ENCODE results near the gene TUBA3E.
"Not testable (repeated sequence)": the region's sequence is repeated elsewhere in the genome, so short reads cannot be mapped to it uniquely, and the experiment has no call there.

The TUBA3E gene

DNA sequence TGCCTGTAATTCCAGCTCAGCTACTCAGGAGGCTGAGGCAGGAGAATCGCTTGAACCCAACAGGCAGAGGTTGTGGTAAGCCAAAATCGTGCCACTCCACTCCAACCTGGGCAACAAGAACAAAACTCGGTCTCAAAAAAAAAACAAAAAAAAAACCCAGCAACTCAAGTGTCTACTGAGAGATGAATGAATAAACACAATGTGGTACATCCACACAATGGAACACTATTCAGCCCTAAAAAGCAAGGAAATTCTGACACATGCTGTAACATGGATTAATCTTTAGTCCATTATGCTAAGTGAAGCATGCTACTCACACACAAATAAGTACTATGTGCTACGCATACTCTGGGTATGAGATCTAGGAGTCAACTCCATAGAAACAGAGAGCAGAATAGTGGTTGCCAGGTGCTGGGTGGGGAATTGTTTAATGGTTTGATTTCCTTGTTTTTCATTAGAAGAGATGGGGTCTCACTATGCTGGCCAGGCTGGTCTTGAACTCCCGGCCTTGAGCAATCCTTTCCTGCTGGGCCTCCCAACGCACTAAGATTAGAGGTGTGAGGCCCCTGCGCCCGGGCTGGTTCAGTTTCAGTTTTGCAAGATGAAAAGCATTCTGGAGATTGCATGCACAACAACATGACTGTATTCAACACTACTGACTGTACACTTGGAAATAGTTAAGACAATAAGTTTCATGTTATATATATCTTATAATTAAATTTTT, 32.8 kb downstream of the TUBA3E start:
- Histone ChIP-seq H3K9me3 (ENCODE audit: low read length) (no peaks in the 10 kb centered on the region), H3K4me1 (ENCODE audit: insufficient read depth, low read length) (no peaks in the 10 kb centered on the region), H2AFZ (ENCODE audit: low read depth, low read length) (no peak overlapping the region), H3K27me3 (ENCODE audit: insufficient read depth, low read length) (no peaks in the 10 kb centered on the region), H3K4me3 (ENCODE audit: low read length) (no peak overlapping the region), H3K36me3 (ENCODE audit: insufficient read depth, low read length) (peaks cover 64% of the 10 kb centered on the region)

DNA sequence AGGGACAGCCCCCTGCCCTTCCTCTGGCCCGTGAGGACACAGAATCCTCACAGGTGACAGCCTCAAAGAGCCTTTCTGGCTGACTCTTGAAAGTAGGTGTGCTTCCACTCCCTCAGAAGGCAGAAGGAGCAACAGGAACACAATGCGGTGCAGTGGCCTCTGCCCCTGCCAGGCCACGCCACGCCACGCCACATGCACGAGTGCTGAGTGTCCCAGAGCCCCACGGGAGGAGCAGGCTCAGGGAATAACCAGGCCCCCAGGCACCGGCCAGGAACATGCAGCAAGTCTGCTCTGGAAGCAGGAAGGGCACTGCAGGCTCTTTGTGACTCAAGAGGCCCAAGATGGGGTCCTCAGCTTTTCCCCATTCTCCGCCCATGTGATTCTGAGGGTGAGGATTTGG, 35.3 kb downstream of the TUBA3E start:
- no peaks in the 10 kb centered on the region for H3K4me1 ChIP-seq (ENCODE audit: insufficient read depth, low read length)
- no peaks in the 10 kb centered on the region for H3K9me3 ChIP-seq (ENCODE audit: low read length)
- no peak overlapping the region for H2AFZ ChIP-seq (ENCODE audit: low read depth, low read length)
- no peaks in the 10 kb centered on the region for H3K27me3 ChIP-seq (ENCODE audit: insufficient read depth, low read length)
- H3K36me3 ChIP-seq (ENCODE audit: insufficient read depth, low read length), result peaks cover 58% of the 10 kb centered on the region
- H3K4me3 ChIP-seq (ENCODE audit: low read length), result no peak overlapping the region

DNA sequence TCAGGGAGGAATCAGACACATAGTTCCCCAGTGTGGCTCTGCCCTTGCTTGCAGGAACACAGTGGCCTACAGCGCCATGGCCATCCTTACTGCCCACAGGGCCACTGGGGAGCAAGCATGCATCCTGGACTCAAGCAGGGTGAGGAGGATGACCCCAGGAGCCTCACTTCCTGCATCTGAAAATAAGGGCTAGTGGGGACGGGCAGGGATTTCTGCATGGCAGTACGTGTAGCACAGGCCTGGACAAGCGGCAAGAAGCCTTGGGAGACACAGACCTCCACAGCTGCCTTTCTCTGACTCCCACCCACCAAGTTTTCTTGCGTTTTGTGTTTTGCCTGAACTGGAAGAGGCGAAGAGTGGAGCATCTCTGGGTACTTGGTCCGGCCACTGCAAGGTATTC, 35.8 kb downstream of the TUBA3E start:
- H3K36me3 ChIP-seq (ENCODE audit: insufficient read depth, low read length), result peaks cover 55% of the 10 kb centered on the region
- H2AFZ ChIP-seq (ENCODE audit: low read depth, low read length); H3K9me3 ChIP-seq (ENCODE audit: low read length); H3K4me1 ChIP-seq (ENCODE audit: insufficient read depth, low read length); H3K27me3 ChIP-seq (ENCODE audit: insufficient read depth, low read length); H3K4me3 ChIP-seq (ENCODE audit: low read length): not testable (repeated sequence)

DNA sequence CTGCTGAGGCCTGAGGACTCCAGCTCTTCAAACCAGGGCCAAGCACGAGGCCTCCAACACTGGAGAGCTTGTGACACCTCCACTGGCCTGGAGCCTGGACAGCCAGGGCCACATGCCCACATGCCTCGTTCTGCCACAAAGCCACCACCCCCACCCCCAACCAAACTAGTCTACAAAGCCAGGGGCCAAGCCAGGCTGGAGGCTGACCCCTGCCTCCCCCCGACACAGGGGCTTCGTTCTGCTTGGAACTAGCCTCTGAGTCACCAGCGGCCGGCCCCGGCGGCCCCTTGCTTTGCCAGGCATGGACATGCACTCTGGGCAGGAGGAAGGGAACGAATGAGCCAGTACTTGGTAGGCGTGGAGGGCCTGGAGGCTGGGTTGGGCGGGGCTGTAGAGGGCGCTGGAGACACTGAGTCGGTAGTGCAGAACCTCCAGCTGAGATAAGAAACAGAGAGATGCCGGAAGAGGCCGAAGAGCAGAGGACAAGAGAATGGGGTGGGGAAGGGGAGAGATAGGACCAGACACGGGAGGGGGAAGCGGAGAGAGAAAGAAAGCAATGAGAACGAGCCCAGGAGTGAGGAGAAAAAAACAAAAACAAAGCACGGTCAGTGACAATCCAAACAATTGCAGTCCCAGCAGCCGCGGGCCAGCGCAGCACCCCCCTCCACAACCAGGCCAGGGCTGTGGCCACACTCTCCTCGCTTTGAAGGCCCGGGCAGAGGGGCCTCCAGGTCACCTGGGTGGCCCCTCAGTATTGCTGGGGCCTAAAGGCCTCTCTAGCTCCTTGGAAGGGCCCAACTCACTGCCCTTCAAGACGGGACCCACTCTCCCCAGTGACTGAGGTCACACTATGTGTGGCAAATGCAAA, 37.2 kb downstream of the TUBA3E start:
- not testable (repeated sequence) for H3K27me3 ChIP-seq (ENCODE audit: insufficient read depth, low read length); H3K4me1 ChIP-seq (ENCODE audit: insufficient read depth, low read length); H3K4me3 ChIP-seq (ENCODE audit: low read length); H3K9me3 ChIP-seq (ENCODE audit: low read length); H2AFZ ChIP-seq (ENCODE audit: low read depth, low read length)
- peaks cover 49% of the 10 kb centered on the region for H3K36me3 ChIP-seq (ENCODE audit: insufficient read depth, low read length)

DNA sequence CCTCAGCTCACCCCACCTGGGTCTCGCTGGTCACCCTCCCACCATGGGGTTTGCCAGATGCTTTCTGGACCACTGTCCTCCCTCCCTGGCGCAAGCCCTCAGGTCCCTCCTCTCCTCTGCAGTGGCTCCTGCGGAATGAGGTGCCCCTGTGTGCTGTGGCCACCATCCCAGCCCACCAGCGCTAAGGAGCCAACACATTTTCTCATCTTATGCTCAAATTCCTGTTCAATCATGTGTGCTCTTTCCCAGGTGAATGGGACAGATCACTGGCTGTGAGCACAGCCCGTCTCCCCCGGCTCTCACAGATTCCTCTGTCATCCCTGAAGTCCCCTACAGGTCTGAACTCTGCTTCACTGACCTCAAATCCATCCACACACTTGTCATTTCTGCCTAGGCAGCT, 38.1 kb downstream of the TUBA3E start:
- H3K4me3 ChIP-seq (ENCODE audit: low read length), result no peak overlapping the region
- H3K27me3 ChIP-seq (ENCODE audit: insufficient read depth, low read length), result no peaks in the 10 kb centered on the region
- H3K4me1 ChIP-seq (ENCODE audit: insufficient read depth, low read length), result no peaks in the 10 kb centered on the region
- no peak overlapping the region for H2AFZ ChIP-seq (ENCODE audit: low read depth, low read length)
- H3K9me3 ChIP-seq (ENCODE audit: low read length), result no peaks in the 10 kb centered on the region
- peaks cover 46% of the 10 kb centered on the region for H3K36me3 ChIP-seq (ENCODE audit: insufficient read depth, low read length)

DNA sequence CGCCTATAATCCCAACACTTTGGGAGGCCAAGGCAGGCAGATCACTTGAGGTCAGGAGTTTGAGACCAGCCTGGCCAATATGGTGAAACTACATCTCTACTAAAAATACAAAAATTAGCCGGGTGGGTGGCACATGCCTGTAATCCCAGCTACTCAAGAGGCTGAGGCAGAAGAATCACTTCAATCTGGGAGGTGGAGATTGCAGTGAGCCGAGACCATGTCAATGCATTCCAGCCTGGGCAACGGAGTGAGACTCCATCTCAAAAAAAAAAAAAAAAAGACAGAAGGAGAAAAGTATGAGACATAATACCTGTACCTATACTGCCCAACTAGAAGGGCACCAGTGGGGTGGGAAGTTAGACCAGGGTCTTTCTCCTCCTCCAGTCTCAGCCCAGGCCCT, 38.9 kb downstream of the TUBA3E start:
- not testable (repeated sequence) for H3K4me3 ChIP-seq (ENCODE audit: low read length); H3K9me3 ChIP-seq (ENCODE audit: low read length); H3K4me1 ChIP-seq (ENCODE audit: insufficient read depth, low read length); H2AFZ ChIP-seq (ENCODE audit: low read depth, low read length); H3K27me3 ChIP-seq (ENCODE audit: insufficient read depth, low read length)
- peaks cover 44% of the 10 kb centered on the region for H3K36me3 ChIP-seq (ENCODE audit: insufficient read depth, low read length)

DNA sequence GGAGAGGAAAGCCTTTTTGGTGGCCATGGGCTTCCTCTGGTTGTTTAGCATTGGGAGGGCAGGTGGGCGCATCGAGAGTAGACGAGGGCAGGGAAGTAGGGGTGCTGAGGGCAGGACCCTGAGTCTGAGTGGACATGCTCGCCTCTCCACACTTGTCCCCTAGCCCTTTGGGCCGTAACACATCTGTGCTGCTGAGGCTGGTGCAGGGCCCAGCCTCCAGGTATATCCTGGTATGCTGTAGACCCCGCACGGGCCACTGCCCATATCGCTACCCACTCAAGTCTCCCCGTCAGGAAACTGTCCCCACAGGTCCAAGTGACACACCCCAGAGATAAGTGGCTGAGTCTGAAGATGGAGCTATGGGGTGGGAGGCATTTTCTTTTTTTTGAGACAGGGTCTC, 39.6 kb downstream of the TUBA3E start:
- H3K4me3 ChIP-seq (ENCODE audit: low read length), result no peak overlapping the region
- no peaks in the 10 kb centered on the region for H3K9me3 ChIP-seq (ENCODE audit: low read length)
- H3K36me3 ChIP-seq (ENCODE audit: insufficient read depth, low read length), result peaks cover 40% of the 10 kb centered on the region
- H2AFZ ChIP-seq (ENCODE audit: low read depth, low read length), result no peak overlapping the region
- H3K27me3 ChIP-seq (ENCODE audit: insufficient read depth, low read length), result no peaks in the 10 kb centered on the region
- no peaks in the 10 kb centered on the region for H3K4me1 ChIP-seq (ENCODE audit: insufficient read depth, low read length)

DNA sequence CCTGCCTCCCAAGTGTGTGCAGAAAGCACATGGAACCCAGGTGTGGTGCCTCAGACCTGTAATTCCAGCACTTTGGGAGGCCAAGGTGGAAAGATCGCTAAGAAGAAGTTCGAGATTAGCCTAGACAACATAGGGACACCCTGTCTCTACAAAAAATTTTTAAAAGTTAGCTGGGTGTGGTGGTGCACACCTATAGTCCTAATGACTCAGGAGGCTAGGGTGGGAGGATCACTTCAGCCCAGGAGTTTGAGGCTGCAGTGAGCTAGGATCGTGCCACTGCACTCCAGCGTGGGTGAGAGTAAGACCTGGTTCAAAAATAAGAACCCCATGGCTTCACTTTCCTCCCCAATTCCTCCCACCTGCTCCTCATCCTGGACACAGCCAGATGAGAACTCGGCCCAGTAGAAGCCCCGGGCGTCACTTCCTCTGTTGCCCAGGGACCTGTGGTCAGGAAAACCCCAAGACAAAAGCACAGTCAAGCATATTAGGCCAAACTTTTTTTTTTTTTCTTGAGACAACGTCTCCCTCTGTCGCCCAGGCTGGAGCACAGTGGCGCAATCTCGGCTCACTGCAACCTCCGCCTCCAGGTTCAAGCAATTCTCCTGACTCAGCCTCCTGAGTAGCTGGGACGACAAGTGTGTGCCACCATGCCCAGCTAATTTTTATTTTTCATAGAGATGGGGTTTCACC, 40.3 kb downstream of the TUBA3E start:
- not testable (repeated sequence) for H3K4me1 ChIP-seq (ENCODE audit: insufficient read depth, low read length); H3K27me3 ChIP-seq (ENCODE audit: insufficient read depth, low read length); H3K9me3 ChIP-seq (ENCODE audit: low read length); H3K4me3 ChIP-seq (ENCODE audit: low read length); H2AFZ ChIP-seq (ENCODE audit: low read depth, low read length)
- H3K36me3 ChIP-seq (ENCODE audit: insufficient read depth, low read length), result peaks cover 38% of the 10 kb centered on the region

DNA sequence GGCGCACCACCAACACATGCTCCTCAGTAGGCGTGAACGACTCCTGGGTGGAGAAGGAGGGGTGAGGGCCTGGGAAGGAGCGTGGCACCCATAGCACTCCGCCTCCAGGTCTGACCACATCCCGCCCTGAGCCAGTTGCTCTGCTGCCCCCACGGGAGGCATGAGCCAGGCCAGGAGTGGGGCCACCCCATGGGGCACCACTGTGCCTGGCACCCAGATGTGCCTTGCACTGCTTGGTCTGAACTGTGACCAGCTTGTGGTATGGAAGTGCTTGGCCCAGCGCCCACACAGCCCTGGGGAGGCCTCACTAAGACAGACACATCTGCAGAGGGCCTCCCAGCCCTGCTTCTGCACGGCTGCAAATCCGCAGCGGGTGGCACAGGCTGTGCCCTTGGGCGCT, 40.9 kb downstream of the TUBA3E start:
- H3K27me3 ChIP-seq (ENCODE audit: insufficient read depth, low read length); H3K4me3 ChIP-seq (ENCODE audit: low read length); H3K9me3 ChIP-seq (ENCODE audit: low read length); H2AFZ ChIP-seq (ENCODE audit: low read depth, low read length); H3K4me1 ChIP-seq (ENCODE audit: insufficient read depth, low read length): not testable (repeated sequence)
- peaks cover 38% of the 10 kb centered on the region for H3K36me3 ChIP-seq (ENCODE audit: insufficient read depth, low read length)

DNA sequence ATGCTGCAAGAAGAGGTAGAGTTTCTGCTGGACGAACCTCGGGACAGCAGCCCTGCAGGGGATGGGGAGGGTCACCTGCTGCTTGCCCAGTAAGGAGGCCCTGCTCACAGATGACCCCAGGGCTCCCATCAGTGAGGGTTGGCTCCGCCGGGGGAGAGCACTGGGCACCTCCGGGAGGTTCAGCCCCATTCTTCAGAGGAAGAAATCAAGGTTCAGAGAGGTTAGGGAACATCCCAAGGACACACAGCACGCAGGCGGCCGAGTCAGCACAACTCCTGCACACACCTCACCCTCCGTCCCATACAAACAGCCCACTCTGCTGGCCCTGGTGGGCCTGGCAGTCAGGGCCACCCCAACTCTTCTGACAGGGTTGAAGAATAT, 41.6 kb downstream of the TUBA3E start:
- H3K36me3 ChIP-seq (ENCODE audit: insufficient read depth, low read length), result peaks cover 43% of the 10 kb centered on the region
- H3K27me3 ChIP-seq (ENCODE audit: insufficient read depth, low read length), result no peaks in the 10 kb centered on the region
- H3K4me1 ChIP-seq (ENCODE audit: insufficient read depth, low read length), result no peaks in the 10 kb centered on the region
- no peak overlapping the region for H2AFZ ChIP-seq (ENCODE audit: low read depth, low read length)
- no peaks in the 10 kb centered on the region for H3K9me3 ChIP-seq (ENCODE audit: low read length)
- H3K4me3 ChIP-seq (ENCODE audit: low read length), result no peak overlapping the region

DNA sequence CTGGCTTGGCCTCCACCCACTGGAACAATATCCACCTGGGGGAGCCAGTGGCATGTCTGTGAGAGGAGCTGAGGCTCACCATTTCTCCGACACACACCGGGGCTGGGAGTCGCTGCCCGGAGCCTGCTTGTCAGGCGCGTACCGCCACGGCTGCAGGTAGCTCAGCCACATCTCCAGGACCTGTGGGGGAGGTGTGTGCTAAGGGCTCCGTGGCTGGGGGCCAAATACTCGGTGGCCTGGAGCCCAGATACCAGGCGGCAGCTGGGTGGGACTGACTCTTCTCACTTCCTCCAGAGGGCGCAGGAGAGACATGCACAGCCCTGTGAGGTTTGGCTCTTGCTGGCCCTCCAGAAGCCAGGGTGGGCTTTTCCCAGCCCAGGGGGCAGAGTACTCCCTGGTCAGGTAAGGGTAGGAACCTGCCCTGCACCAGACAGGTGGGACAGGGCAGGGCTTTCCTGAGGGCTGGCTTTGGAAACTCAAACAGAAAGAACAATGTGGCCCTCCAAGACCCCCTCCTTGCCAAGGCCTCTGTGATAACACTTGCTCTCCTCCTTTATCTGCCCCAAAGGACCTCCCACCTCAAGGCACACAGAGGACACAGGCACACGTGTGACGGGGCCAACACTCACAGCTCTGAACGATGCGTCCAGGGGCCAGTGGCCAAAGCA, 42.1 kb downstream of the TUBA3E start:
- not testable (repeated sequence) for H3K9me3 ChIP-seq (ENCODE audit: low read length); H3K4me1 ChIP-seq (ENCODE audit: insufficient read depth, low read length); H2AFZ ChIP-seq (ENCODE audit: low read depth, low read length); H3K4me3 ChIP-seq (ENCODE audit: low read length); H3K27me3 ChIP-seq (ENCODE audit: insufficient read depth, low read length)
- H3K36me3 ChIP-seq (ENCODE audit: insufficient read depth, low read length), result peaks cover 43% of the 10 kb centered on the region

DNA sequence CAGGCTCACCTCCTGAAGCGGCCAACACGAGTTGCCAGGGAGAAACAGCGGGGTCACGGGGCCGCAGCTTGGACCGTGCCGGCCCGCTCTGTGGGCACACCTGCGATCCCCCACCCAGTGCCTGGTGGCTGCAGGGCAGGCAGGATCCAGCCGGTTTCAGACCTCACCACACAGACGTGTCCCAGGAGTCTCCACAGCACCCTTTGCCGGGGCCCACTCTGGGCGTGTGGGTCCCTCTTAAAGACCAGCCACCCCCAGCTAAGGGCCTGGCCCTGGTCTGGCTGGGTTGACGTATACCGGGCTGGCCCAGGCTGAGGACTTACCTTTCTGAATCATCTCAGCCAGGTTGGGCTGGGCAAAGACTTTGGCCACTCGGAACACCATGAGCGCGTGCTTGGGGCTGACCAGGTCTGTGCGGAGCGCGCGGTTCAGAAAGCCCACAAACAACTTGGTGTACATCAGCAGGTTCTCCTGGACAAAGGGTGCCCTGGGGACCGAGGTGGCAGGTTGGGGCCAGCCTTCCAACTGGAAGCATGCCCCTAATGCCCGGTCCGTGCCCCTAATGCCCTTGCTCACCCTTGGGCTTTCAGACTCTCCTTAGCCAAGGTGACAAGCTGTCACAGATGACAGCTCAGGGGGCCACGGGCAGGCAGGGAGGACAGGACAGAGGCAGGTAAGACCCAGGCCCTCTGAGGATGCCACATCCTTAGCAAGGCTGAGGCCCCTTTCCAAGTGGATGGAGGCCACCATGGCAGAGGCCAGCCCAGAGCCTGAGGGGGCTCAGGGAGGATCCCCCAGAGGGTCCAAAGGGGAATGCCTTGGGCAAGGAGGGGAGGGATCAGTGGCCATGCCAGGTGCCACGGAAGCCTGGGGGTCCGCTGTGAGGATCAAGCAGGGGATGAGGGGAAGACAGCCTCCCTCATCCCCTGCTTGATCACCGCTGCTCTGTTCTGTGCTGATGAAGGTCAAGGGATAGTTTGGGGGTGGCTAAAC, 43.2 kb downstream of the TUBA3E start:
- Histone ChIP-seq H3K9me3 (ENCODE audit: low read length) (no peaks in the 10 kb centered on the region), H3K4me1 (ENCODE audit: insufficient read depth, low read length) (no peaks in the 10 kb centered on the region), H3K4me3 (ENCODE audit: low read length) (no peak overlapping the region), H3K27me3 (ENCODE audit: insufficient read depth, low read length) (no peaks in the 10 kb centered on the region), H2AFZ (ENCODE audit: low read depth, low read length) (no peak overlapping the region), H3K36me3 (ENCODE audit: insufficient read depth, low read length) (peaks cover 41% of the 10 kb centered on the region)
